NAMALWA (cell line): Measurements from ENCODE around the gene MYO9A.

ENCODE experiments used
- DNase-seq: peaks from one replicate; pipeline ENCODE4 v3.0.0-alpha.2; 2015; ENCODE audit warnings: low spot score

The MYO9A gene, protein sequence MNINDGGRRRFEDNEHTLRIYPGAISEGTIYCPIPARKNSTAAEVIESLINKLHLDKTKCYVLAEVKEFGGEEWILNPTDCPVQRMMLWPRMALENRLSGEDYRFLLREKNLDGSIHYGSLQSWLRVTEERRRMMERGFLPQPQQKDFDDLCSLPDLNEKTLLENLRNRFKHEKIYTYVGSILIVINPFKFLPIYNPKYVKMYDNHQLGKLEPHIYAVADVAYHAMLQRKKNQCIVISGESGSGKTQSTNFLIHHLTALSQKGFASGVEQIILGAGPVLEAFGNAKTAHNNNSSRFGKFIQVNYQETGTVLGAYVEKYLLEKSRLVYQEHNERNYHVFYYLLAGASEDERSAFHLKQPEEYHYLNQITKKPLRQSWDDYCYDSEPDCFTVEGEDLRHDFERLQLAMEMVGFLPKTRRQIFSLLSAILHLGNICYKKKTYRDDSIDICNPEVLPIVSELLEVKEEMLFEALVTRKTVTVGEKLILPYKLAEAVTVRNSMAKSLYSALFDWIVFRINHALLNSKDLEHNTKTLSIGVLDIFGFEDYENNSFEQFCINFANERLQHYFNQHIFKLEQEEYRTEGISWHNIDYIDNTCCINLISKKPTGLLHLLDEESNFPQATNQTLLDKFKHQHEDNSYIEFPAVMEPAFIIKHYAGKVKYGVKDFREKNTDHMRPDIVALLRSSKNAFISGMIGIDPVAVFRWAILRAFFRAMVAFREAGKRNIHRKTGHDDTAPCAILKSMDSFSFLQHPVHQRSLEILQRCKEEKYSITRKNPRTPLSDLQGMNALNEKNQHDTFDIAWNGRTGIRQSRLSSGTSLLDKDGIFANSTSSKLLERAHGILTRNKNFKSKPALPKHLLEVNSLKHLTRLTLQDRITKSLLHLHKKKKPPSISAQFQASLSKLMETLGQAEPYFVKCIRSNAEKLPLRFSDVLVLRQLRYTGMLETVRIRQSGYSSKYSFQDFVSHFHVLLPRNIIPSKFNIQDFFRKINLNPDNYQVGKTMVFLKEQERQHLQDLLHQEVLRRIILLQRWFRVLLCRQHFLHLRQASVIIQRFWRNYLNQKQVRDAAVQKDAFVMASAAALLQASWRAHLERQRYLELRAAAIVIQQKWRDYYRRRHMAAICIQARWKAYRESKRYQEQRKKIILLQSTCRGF (N-terminal part only)

DNA sequence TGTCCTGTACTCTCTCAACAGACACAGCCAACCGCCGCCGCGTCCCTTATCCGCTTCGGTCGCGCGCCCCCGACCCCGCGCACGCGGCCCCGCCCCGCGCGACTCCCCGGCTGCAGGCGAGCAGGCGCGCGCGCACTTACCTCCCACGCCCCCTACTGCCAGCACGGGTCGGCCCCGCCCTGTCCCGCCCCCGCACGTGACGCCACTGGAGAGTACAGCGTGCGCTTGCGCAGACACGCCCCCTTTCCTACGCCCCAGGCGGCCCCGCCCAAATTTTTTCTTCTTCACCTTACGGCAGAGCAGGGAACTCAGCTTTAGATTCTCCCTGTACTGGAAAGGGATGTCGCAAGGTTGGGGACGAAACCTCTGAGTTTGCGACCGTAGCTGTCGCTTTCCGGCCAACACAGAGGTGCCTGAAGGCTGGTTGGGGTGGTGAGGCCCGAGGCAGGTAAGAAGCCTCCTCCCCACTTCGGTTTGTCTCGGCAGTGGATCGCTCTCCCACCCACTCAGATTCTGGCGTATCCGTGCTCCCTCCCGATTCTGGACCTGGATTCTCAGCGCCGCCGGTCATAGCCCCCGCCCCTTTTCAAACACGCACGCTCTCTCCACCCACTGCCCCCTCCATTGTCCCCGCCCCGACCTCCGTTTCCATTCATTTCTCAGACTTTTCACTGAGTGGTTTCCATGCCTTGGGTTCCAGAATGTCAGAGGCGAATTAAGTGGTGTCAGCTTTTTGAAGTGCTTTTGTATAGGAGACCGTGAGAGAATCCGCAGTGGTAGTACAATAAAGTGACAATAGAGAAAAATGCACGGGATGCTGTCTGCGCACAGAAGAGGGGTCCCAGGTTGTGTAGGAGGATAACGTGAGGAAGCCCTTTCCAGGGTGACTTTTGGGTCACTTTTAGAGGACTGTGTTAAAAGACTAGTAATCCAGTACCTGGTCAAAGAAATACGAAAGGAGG, at the start of gene MYO9A, which contains the start of gene SENP8:
TSS of gene MYO9A (minus strand) at position 134 of the 962 bp plus-strand sequence. CDS start 71,587 bp downstream, outside the sequence.
TSS of gene SENP8 (plus strand) at position 387 of the 962 bp plus-strand sequence. CDS start 21,221 bp downstream, outside the sequence.
- DNase-seq: peak; percentile 99

- DNase-seq: no peak
These were observed 49.5 kb upstream of the MYO9A start for GRCh38 chr15:72167445-72167844.

DNA sequence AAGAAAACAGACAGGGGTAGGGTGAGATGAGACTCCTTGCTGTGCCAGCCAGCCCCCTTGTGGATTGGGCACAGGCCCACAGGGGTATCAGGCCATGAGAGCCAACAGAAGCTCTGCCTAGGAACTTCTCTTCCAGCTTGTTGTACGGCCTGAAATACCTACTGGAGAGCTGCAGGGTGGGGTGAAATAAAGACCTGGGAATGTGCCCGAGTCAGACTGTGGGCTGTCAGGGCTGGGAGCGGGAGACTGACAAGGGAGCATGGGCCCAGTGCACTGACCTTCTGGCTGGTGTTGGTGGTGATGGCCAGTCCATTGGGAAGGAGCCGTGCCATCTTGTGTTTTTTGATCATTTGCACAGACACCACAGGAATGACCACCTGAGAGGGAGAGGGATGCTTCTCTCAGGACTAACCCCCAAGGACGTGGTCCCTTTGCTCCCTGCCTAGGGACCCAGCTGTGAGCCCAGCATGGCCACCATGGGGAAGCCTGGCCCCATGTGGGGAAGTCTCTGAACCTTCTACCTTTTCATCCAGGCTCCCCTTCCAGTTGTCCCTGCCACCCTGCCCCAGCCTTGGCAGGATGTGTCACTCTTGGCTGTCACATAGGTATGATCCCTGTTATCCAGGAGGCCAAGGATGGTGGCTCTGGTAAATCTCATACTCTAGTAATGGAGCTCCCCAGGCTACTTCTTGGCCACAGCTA, 48.9 kb upstream of the MYO9A start:
- no peak for DNase-seq

GRCh38 chr15:72163719-72164118, 45.8 kb upstream of the MYO9A start:
- no peak for DNase-seq

GRCh38 chr15:72162569-72162968, 44.6 kb upstream of the MYO9A start:
- DNase-seq: no peak

GRCh38 chr15:72161361-72162132, 43.6 kb upstream of the MYO9A start:
- no peak for DNase-seq

DNA sequence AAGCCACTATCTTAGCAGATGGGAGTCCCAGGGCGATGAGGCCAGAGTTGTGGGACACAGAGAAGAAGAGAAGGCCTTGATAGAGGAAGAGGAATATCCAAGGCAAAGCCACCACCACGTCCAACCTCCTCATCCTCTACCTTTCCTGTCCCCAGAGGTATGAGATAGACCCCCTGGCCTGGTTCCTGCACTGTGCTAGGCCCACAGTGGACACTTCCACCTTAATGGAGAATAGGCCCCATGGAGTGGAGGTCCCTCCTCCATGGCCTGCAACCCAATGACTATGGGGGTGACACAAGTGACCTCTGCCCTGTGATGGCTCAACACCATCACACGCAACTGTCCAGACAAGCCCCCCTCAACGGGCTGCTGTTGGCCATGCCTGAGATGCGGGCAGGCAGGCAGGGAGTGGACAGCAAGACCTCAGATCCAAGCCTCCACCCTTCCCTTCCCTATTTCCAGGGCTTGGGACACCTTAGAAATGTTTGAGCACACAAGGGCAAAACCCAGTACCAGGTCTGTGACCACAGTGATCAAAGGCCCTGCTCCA, 42.8 kb upstream of the MYO9A start:
- no peak for DNase-seq

- no peak for DNase-seq
These were observed 39.0 kb upstream of the MYO9A start for GRCh38 chr15:72156928-72157327.

DNA sequence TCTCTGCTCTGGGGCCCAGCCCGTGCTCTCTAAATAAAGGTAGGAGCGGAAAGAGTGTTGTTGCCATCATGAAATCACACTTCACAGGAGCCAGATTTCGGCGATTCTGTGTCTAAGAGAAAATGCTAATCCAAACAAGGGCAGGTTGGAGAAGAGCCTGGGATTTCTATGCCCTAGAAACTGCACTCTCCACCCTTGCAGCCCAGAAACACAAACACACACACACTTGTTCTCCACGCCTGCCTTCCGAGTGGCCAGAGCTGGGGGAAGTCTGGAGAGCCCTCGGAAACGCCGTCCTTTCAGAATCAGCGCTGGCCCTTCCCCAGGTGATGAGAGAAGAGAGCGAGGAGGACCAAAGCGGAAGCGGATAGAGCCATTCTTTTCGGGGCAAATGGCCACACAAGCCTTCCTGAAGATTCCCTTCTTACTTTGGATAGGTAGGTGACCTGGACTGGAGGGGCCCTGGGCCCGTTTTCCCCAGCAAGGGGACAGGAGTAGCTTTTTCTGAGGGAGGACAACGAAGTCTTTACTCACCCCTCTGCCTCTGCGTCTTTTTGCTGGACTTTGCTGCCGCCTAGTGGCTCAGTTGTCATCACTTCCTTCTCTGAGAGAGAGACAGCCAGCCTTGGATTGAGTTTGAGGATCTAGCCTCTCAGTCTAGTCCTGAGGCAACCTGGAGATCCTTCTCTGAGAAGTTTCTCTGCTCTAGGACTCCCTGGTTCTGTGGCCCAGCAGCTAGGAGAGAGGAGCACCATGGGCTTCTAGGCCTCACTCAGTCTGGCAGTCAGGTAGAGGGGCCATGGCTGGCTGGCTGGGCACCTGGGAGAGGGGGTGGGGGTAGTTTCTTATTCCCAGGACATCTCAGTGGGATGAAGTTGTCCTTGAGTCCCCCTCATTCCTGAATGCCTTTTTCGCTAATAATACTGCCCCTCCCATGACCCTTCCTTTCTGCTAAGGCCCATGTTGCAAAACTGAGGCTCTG, 38.0 kb upstream of the MYO9A start:
- DNase-seq: peak; percentile 89

DNA sequence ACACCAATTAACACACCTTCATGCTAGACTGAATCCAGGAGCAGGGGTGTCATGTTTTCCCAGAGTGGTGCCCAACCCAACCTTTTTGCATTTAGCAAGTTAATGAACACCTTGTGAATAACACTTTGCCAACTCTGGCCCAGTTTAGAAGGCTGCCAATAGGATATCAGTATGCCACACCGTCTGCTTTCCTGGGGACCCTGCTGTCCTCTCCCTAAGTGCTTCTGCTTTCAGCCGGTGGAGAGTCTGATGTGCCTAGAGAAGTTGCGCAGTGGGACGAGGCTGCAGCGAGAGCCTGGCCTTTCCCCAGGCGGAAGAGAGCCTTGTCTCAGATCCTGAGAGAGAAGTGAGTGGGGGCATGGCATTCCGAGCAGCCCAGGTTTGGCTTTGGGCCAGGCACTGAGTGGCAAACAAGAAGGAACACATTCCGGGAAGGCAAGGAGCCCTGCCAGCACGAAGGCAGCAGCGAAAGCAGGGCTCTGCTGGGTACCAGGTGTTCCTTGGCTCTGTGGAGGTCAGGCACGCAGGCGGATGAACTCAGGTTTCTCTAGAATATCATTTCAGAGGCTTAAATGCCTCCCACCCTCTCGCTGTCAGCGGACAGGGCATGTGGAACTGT, 37.2 kb upstream of the MYO9A start:
- DNase-seq: no peak

GRCh38 chr15:72154316-72154715, 36.4 kb upstream of the MYO9A start:
- DNase-seq: no peak

DNA sequence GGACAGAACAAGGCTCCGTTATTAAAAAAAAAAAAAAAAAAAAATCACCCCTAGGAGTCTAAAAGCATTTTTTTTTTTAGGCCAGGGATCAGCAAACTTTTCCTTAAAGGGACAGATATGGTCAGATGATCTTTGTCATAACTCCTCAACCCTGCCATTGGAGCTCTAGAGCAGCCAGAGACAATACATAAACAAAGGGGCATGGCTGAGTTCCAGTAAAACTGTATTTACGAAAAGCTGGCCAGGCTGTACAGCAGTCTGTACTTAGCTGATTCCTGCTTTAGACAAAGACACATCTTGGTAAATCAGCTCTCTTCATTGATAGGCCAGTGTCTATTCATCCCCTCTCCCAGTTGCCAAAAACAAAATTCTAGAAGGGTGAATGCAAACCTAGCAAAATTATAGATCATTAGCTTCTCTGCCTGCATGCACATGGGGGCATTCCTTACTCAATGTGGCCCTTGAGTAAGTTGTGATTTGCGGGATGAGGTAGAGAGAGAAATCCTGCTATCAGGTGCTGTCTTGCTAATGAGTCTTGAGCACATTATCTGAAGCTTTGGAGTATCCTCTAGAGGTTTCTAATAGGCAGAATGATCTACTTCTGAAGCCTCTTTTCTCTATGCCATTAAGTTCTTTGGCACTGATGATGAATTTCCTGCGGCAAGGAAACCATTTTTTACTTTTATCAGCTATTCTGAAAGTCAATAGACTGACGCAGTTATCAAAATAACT, 35.5 kb upstream of the MYO9A start:
- DNase-seq: no peak

- no peak for DNase-seq
These were observed 29.5 kb upstream of the MYO9A start for GRCh38 chr15:72147418-72147817.

GRCh38 chr15:72146934-72147333, 29.0 kb upstream of the MYO9A start:
- no peak for DNase-seq

- no peak for DNase-seq
These were observed 28.3 kb upstream of the MYO9A start for GRCh38 chr15:72146221-72146620.

DNA sequence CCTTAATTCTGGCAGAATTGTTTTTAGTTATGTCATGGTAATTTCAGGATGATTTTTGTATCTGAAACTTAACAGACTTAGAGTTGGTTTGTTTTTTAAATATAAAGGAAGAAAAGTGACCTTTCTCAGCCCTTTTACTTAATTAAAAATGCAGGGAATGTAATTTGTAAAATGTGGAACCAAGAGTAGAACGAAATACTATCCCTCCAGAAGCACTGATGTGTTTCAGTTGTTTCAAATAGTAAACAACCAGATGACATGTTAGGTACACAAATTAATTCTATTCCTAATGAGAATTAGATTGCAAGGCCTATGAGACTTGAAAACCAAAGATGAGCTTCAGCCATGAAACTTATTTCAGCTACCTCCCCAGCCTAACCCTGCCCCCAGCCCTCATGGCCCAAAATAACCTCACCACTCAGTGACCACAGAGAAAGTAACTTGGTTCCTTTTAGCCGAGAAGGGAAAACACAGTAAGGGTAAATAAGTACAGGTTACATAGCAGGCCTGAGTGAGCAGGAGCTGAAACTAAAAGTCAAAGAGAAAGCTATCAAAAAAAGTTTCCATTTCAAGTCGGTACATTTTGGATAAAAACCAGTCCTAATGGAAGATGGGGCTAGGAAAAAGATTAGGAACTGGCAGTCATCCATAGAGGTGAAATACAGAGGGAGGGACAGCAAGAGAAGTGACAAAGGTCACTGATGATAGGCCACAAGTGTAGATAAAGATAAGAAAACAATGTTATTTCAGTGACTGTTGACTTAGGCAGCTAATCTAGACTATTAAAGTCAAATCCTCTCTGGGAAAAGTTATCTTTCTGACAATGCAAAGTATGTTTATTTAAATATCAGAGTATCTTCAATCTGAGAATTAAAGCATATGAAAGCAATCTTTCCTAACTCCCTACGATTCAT, 23.5 kb upstream of the MYO9A start:
- DNase-seq: peak; percentile 18
